Embryonic facial prominence (tissue), 1 donor: ENCODE measurements around the gene IL1RL2.

Experiments used
- DNase-seq: peaks from one replicate; pipeline ENCODE4 v3.0.0-alpha.2; 2016; ENCODE audit errors: extremely low spot score

Gene IL1RL2

DNA sequence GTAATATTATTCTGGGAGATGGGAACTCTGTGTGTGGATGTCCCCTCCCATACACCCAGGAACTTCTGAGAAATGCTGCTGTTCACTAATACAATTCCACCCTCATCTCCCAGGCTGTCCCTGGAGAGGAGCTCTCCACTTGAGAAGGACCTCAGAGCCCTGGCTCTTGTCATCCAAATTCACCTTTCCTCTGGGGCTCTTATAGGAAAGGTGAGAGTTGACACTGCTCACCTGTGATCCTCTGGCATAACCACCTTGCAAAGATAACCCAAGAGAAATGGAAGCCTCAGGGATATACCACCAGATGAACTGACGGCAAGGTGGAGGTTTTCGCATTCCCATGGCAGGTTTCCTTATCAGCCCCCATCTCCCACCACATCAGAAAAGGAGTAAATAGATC lies 52.0 kb downstream of the IL1RL2 start:
- DNase-seq = no peak

- no peak for DNase-seq
These were observed 52.5 kb downstream of the IL1RL2 start for GRCh38 chr2:102239344-102239743.

DNA sequence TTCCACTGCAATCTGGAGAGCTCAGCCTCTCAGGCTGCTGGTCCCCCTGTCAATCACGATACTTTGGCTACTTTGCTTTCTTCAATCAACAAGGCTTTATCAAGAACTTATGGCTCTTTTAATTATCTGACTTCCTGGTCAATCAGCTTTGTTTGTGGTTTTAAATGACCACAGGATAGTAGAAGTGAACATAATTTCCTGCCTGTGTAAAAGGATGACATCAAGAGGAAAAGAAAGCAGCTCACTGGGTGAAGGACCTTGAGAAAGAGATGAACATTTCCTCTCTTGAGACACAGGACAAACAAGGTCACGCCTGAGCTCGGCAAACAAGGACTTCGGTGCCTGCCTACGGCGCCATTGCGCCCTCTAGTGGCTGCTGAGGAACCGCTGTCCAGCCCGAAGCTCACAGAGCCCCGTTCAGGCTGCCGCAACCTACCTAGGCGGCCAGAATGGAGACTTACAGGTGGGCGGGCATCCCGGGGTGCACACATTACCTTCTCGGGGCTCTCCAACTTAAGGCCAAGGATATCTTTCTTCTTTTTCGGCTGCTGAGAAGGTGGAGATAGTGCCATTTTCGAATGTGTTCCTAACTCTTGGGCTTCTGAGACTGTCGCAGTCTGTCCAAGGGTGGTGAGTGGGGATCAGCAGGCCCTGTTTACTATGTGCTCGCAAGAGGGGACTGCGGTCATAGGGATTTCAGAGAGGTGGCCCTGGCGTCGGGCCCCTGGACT lies 54.0 kb downstream of the IL1RL2 start:
- peak; percentile 48 for DNase-seq

DNA sequence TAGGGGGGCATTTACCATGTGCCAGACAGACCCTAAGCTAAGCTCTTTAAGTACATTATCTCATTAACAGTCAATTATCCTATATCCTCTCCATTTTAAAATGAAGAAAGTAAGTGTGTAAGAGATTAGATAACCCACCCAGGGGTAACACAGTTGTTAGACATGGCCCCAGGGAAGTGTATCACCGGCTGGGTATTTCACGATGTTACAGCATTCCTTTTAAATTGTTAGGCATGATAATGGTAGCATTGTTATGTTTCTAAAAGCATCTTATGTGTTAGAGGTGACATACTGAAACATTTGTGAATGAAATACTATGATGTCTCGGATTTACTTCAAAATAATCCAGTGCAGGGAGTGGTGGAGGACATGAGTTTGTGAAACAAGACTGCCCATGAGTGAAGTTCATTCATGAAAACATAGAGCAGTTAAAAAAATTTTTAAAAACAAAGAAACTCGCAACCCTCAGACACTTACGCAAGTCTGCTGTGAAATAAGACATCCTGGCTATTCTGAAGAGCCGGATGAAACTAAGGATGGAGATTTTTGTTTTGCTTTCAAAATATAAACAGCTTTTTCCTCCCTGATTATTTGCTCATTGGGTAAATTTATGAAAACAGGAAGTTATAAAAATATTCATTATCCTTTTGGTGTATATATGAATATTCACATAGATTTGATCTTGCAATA lies 54.9 kb downstream of the IL1RL2 start:
- DNase-seq = no peak

DNA sequence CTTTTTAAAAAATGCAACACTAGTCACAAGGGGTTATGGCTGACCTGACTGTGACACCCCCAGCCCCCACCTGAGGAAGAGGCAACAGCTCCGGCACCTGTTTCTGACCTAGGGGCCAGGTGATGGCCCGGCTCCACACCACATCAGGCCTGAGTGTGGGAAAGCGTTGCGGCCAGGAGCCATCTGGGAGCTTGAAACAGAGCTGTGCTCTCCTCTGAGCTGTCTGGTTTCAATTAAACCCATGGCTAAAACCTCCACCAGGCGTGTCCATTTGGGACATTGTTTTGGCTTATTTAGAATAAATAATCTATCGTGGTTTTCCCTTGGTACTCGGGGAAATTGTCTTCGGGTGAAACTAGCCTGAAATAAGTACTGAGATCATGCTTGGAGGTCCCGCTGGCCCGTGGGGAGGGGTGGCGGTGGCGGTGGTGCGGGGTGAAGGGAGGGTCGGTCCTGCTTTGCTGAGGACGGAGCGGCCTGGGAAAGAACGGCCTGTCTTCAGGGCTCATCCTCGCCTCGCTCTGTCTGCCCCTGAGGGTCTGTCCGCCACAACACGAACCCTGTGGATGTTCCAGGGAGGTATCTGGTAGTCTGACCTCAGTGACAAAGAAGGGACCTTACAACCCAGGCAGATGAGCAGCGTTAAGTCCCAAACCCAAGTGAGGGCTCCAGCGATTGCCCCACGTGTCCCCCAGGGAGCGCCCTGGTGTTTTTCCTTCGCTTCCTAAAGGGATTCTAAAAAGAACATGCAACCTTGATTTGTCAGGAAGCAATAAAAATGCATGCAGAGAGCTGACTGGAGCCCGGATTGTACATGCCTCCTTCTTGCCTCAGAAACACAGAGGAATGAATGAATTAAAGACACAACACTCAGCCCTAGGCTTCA lies 58.7 kb downstream of the IL1RL2 start:
- DNase-seq = no peak

GRCh38 chr2:102250278-102250821 lies 63.5 kb downstream of the IL1RL2 start:
- DNase-seq = no peak

DNA sequence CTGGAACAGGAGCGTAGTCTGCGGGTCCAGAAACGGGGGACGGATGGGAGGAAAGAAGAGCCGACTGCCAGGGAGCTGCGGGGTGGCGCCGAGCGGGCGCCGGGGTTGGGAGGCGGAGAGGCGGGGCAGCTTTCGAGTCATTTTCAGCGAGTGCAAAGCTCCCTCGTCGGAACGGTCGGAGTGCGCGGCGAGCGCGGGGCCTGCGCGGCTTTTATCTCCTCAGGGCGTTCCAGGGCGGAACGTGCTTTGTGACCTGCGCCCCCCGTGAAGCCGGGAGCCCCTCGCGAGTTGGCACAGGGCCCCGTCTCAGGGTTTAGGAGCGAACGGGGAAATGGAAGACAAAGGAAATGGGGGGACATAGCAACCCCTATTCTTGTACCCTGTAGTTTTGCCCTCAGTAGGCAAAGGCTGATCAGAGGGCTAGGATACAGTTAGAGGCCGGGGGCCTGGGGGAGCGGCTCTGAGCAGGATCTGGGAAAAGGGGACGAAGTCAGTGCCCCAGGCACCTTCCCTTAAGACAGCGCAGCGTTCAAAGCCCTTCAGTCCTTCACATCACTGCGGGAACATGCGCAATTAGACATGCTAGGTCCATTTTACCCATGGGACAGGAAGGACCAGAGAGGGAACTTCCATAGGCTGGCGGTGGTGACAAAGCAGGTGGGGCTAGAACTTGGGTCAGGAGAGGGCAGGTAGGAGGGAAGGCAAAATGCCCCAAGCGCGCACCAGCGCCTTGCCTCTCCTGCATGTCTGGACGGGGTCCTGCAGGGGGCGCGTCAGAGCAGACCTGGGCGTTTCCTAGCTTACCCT lies 64.4 kb downstream of the IL1RL2 start:
- no peak for DNase-seq

DNA sequence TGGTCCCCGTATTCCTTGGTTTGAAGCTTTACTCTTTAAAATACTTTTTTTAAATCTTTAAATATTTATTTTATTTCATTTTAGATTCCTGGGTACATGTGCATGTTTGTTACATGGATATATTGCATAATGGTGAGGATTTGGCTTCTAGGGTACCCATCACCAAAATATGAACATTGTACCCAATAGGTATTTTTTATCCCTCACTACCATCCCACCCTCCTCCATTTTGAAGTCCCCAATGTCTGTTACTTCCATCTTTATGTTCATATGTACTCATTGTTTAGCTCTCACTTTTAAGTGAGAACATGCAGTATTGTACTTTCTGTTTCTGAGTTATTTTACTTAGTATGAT lies 65.0 kb downstream of the IL1RL2 start:
- DNase-seq = no peak

GRCh38 chr2:102252236-102252635 lies 65.4 kb downstream of the IL1RL2 start:
- no peak for DNase-seq

DNA sequence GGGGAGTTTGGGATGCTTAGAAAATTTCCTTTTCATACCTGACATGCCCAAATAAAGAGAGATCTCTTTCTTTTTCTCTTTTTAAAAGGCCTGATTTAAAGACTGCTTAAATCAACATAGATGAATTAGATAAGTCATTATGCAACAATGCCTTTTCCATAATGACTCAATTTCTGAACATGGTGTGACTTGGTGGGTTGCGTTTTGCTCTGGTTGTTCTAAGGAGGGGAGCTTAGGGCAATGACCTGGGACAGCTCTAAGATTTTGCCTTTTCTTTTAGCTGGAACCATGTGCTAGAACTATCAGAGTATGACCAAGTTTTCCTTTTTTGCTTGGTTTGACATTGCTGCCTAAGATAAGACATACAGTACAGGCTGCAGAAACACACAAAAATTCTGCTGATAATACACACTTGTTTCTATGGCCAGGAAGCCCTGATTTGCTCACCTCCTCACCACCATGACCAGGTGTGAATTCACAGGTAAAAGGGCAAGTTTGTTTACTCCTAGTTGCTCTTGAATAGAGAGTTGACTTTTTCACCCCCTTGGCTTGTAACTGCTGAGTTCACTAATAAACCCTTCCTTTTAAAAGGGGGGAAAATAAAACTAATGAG lies 66.4 kb downstream of the IL1RL2 start:
- no peak for DNase-seq

DNA sequence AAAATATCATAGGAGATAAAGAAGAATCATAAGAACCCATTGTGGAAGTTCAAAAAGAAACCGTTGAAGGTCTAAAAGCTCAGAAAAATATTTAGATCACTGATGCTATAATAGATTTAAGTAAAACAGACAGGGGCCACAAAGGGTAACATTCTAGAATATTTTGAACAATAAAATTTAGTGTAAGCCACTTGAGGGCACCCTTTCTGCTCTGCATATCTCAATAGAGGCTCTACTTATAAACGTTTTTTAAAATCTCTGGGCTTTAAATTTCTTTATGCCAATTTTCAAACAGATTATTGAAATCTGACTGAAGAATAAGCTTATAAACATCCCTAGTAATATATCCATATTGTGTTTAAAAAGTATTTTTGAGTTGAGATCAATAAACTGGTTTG lies 66.9 kb downstream of the IL1RL2 start:
- no peak for DNase-seq

- DNase-seq = no peak
These were observed 69.5 kb downstream of the IL1RL2 start for GRCh38 chr2:102256276-102256675.

GRCh38 chr2:102256874-102257462 lies 70.1 kb downstream of the IL1RL2 start:
- DNase-seq = no peak

DNA sequence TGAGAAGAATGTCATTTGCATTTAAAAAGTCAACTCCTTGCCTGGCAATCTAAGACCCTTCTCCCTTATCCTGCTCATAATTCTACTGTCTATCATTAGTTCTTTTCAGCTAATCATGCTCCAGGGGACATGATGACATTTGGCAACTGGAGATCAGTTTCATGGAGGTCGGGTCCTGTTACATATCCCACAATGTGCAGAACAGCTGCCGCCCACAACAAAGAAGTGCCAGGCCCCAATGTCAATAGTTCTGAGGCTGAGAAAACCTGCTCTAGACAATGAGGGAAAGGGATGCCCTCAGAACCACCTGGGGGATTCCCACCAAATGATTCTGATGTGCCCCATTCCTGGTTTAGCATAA lies 71.2 kb downstream of the IL1RL2 start:
- no peak for DNase-seq

DNA sequence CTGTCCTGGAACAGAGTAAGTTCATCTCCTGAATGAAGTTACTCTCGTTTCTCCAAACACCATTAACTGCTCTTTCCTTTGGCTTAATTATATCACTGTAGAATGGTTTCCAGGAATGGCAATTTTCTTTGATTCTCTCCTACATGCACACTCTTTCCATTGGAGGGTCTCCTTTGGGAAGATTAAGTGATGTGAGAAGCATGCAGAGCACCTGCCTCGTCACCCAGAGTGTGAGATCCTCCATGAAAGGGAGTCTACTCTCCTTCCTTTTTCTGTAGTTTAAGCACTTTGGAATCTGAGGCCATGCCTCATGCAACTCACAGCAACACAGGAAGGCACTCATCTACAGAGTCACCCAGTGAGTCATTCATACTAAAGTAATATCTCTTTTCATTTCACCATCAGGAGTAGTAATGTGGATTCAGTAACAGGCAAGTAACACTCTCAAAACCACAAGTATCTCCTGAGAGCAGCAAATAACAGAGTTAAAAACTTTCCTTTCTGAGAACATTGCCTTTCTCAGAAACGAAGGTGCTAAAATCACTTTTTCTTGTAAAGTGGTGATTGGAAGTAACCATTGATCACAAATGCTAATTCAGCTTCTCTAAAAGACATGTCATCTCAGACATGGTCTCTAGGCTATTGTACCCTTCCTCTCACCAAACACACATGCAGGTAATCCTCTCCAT lies 71.7 kb downstream of the IL1RL2 start:
- no peak for DNase-seq

GRCh38 chr2:102261467-102262135 lies 74.8 kb downstream of the IL1RL2 start:
- DNase-seq = no peak

- DNase-seq = no peak
These were observed 75.7 kb downstream of the IL1RL2 start for GRCh38 chr2:102262216-102263129.

DNA sequence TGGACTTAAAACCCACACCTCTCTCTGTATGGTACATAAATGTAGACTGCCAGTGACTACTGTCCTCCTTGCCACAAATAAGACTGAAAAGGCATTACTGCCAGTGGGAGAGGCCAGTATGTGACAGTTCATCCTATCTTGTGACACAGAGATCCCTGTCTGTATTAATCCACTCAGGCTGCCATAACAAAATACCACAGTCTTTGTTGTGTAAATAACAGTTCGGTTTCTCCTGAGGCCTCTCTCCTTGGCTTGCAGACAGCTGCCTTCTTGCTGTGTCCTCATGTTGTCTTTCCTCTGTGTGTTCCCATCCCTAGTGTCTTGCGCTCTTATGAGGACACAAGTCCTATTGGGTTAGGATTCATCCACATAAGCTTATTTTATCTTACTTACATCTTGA lies 78.1 kb downstream of the IL1RL2 start:
- DNase-seq = no peak

DNA sequence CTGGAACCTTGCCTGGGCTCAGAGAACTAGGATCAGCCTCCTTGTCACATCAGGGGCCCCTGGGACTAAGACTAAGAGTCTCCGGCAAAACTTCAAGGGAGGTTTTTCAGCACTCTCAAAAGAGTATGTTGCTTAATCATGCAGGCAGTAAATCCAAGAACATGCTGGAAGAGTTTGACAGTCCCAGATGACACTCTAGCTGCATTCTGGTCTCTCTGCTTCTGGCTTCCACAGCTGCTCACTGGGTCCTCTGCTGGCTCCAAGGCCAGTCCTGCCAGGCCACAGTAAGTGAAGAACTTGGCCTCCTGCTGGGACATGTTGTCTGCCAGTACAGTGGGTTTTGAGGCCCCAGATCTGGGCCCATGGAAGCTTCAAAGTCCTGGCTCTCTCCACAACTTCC lies 79.4 kb downstream of the IL1RL2 start:
- DNase-seq = no peak
